COLO668 (cell line): Measurements from ENCODE around the gene ZFHX3.

Experiments used
- DNase-seq: peaks from one replicate; lab custom pipeline; 2025; ENCODE audit not compliant: unreplicated experiment; lab: John Stamatoyannopoulos, UW

Gene ZFHX3

DNA sequence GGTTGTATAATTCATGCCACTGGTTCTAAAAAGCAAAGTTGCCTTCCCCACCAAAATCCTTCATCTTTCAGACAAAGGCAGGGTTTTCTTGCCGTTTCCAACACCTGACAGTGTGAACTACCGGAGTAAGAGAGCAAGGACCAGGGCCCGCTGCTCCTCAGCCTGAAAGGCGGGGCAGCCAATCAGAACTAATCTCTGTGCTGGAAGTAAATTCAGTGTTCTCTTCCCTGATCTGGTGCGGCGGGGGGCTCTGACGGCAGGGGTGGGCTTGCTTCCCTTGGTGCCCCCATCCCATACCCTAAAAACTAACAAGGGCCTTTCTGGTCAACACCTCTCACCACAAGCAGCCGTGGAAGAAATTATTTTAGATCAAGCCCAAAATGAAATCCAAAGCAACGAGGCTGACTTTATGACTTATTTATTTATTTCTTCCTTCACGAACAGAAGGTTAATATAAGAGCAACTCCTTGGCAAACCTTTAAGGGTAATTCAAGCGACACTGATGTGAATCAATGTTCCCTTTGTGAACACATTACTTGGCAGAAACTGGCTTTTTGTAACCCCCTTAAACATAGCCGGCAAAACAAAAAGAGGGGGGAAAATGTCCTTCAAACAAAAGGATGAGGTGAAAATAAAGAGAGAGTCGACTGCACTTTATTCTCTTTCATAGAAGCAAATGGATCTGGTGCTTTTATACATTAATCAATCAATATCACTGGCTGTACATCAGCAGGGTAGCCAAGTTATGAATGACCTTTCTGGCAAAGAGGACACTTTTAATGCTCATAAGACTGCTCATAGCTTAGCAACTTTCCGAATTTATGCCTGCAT, 189.9 kb downstream of the ZFHX3 start:
- DNase-seq, result no peak

DNA sequence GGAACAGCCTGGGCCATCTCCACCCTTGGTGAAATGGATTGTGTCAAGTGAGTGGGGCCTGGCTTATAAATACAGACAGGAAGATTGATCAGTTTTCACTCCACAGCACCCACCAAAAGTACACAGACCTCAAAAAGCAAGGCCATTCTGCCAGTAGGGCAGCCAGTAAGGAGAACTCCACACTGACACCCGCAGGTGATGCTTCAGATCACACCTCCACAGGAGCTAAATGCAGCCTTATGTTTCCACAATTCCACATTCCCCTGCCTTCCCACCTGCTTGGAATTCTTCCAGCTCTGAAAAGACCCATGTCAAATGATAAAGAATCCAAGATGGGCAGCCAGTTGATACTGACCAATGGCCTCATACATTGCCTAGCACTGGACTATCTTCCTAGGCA, 191.1 kb downstream of the ZFHX3 start:
- peak; percentile 38 for DNase-seq

DNA sequence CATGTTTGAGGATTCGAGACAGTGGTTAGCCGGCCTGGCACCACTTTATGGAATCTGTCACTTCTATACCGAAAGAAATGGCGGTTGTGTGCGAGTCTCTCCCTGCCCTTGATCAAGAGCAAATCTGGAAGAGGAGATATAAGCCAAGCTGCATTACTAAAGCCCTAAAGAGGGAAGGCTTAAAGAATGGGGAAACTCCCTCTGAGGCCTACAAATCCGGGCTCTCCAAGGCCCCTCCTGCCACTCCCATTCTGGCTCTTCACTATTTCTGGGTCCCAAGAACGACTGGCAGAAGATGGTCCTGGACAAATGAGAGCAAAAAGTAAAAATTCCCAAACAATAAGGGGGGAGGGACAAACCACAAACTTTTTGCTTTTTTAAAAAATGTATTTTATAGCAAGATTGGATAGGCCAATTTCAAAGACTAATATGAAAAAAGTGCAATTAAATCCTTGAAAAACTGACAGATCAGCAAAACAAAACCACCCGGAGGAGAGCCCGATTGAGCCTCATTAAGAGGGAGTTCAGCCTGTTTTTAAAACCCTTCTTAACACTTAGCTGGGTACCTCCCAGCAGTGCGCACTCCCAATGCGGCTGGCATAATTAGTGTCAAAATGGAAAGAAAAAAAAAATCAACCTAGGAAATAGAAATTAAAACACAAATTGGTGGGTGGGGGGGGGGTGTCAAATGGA, 193.5 kb downstream of the ZFHX3 start:
- no peak for DNase-seq

DNA sequence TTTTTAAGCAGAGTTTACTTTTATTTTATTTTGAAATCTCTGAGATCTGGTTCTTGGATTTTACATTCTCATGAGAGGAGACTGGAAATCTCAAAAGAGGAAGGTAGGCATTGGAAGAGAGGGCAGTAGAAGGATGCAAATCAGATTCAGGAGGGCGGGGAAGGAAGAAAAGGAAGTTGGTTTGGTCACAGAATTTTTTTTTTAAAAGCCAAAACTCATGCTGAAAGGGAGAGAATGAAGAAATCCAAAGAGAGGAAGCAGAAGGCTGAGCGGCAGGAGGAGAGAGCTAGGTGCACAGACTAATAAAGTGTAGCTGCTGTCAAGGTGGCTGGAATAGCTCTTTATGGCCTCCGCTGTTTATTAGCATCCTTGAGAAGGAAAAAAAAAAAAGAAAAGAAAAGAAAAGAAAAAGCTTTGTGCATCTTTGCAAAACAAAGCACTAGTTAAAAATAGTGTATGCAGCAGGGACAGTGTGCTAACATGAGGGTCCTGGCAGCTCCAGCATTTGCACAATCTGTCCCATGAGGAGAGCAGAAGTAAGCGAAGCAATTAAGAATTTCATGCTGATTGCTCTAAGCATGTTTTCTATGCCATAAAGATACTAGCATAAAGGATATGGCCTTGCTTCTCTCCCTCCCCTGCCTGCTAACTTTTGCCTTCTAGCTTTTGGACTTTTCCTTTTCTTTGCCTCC, 194.2 kb downstream of the ZFHX3 start:
- DNase-seq, result no peak

DNA sequence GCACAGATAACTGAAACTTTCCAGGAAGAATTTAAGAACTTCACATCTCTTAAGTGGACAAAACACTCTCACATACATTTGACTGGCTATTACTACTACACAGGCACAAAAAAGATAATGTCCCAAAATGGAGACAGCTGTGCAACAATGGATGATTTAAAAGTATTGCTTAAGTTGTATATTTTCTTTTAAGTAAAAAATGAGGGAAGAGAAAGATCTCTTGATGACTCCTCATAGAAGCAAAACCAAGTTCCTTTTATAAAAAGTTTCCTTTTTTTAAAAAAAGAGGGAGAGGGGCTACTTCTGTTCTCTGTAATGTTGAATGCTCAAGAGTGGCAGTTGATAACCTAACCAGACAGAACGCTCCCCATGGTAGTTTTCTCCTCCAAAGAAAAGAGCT, 195.5 kb downstream of the ZFHX3 start:
- DNase-seq, result no peak

DNA sequence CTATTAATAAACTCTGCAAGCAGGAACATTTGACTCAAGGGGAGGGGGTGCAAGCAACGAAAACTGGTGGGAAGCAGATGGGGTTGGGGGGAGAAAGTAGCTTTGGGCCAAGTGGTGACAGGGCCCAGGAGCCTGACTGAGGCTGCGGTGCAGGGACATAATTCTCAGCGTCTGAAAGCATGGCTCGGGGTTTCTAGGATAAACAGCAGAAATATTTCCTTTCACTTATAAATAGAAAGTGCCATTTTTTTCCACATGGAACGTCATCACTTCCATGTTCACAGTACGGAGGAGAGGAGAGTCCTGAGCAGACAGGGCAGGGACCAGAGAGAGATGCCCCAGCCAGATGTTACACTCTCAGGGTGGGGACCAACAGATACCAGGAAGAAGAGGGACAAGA, 197.1 kb downstream of the ZFHX3 start:
- no peak for DNase-seq

DNA sequence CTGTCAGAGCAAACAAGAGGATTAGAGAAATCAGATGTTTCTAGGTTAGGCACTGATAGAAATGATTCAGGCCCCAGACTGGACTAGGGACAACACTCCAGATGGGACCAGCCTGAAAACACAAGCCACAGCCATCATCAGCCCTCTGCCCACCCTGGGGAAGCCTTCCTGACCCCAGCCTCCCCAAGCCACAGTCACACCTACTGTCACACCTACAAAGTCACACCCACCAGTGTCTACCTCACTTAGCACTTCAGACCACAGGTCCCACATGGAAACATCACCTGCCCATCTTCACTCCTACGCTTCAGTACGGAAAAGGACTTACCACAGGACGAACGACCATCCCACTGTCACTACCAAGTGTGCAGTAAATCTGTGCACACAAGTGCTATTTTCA, 197.9 kb downstream of the ZFHX3 start:
- DNase-seq, result no peak

DNA sequence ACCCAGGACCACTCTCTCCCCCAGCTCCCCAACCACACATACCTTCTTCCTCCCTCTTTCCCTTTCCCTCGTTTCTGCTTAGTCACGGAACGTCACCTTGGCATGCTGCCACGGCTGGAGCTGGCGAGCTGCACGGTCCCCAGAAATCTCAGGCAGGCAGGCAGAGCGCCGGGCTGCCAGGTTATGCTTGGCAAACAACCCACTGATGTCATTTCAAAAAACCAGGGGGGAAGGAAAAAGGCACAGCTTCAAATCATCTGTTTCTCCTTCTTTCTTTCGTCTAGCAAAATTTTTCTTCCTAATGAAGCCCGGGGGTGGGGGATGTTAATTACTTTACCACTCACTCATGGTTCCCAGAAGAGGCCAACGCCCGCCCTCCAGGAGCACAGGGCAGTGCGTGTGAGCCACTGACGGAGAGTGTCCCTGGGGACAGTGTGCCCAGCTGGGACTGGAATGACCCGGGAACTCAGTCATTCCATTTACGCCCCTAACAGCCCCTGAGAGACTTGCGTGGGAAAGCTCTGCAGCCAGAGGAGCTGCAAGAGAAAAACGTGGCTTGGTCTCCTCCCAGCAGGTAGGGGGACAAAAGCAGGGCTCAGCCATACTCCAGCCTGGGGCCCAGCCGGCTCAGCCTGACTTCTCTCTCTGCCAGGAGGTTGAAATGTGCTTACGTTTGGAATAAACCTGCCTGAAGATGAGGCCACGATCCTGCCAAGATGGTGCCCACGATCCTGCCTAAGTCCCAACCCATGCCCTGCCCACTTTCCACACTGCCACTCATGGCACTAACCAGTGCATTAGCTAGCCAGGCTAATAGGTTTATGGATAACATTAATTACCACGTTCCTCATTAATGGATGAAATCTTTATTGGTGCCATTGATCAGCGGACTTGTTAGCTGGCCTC, 198.9 kb downstream of the ZFHX3 start:
- peak; percentile 94 for DNase-seq

DNA sequence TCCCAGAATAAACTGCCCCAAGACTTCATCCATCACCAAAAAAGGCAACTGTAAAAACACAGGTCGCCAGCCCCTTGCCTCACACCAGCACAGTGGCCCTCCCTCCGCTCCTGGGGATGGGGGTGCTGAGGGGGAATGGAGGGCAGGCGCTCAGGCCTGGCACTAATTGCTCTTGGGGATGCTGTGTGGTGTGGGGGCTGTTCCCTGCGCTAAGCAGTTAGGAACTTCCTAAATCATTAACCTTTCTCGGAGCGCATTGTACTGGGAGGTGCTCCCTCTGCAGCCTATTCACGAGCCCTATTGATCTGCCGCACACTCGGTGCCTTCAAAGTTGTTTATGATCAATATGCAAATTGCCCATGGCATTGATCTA, 199.9 kb downstream of the ZFHX3 start:
- DNase-seq, result peak; percentile 18

DNA sequence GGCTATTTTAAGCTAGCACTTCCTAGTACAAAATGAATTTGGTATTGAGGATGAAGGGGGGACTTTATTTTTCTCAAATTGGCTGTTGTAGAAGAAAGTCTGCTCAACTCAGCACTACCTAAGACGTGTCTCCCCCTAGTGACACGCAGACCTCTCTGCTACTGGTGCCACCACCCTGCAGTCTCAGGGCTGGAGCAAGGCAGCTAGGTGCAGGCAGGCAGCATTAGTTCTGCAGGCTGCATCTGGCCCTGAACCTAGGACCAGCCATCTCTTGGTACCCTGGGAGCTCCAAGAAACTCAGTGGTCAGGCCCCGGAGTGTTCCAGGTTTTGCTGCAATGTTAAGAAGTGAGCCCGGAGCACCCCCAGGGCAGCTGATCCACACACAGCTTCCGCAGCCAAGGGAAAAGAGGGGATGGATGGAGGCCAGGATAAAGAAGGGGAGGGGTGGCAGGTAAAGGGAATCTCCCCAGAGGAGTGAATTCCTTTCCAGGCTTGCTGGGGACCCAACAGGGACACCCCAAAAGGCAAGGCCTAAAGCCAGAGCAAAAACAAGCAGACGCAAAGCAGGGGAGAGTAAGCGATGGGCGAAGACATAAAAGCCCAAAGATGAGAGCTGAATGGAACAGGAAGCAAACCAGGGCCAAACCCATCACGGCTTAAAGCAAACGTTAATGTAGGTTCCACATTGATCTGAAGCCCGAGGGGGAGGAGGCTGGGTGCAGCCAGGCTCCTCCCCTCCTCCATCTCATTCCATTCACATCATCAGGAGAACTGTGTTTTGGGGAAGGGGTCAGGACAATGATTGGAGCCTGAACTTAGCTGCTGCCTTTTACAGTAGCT, 200.5 kb downstream of the ZFHX3 start:
- DNase-seq, result peak; percentile 18

DNA sequence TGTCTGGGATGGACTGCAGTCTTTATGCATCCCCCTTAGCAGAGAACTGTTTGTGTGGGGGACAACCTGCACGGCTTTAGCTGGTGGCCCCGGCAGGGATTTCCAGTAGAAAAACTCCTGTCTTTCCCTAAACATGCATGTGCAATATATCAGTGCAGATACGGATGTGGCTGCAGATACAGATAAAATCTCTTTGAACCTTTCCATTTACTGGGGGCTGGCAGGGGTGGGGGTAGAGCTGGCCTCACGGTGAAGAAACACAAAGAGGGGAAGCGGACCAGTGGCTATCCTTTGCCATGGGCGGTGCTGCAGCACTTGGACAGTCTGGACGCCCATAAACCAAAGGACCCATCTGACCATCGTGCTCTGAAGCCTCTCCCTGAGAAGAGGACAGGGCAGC, 201.3 kb downstream of the ZFHX3 start:
- DNase-seq, result no peak

DNA sequence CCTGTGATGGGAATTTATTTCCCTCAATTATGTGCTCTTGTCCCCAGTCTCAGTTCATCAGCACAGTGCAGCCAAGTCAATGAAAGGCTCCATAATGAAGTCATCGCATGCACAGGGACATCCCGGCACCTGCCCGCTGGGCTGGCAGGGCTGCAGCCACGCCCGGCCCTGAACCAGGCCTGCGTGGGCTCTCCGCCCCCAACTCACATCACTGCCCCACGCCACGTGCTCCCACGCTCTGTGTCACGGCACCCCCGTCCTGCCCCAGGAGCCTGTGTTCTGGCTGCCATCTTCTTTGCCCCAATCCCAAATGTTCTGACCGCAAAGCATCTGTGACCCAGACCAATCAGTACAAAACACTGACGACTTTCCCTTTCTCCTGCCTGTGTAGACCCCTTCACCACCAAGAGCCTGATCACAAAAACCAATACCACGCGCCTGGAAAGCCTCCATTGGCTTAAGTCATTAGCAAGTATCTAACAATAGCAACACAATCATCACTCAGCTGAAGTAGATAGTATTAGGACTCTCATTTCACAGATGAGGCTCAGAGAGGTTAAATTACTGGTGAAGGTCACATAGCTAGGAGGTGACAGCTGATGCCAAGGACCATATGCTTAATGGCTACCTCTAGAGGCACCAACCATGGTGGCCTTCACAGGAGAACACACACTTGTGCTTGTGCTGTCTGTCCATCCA, 202.5 kb downstream of the ZFHX3 start:
- no peak for DNase-seq

DNA sequence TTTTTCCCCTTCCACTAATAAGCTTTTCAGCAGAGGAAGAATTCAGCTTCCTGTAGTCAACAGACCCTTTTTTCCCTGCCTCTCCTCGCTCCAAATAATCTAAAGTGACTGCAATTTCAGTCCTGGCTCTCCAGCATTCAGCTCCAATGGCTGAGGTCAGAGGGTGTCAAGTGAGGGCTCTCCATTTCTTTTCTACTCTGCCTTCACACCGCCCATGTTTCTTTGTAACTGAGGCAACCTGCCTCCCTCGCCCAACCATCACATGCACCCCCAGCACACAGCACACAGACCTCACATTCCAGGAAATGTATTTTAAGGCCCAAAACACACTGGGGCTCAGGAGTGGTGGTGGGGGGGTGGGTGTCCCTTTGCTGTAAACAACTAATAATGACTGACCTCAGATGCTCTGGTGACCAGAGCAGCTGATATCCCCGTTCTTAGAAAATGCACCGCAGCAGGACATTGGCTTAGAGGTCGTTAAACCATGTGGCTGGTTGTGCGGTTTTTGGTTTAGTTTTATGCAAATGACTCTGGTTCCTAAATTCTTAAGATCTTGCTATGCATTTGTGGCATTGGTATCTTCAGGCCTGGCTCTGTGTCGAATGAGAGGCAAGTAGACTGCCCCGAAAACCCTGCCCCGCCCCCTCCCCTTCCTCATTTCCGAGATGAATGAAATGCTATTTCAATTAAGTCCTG, 203.6 kb downstream of the ZFHX3 start:
- DNase-seq, result no peak

DNA sequence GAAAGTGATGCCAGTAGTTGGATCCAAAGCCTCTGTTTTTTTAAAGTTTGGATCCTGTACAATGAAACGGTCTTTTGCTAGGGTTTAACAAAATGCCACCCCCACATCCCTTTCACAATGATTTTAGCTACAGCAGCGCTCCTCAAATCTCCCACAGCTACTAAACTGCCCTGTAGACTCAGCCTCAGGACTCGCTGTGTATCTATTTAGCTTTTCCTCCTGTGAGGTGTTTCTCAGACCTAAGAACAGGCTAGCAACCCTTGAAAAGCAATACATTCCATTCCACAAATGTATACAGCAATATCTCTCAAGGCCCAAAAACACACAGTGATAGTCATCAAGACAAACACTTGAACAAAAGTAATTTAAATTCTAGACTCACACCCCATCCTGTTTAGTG, 206.4 kb downstream of the ZFHX3 start:
- DNase-seq, result no peak

DNA sequence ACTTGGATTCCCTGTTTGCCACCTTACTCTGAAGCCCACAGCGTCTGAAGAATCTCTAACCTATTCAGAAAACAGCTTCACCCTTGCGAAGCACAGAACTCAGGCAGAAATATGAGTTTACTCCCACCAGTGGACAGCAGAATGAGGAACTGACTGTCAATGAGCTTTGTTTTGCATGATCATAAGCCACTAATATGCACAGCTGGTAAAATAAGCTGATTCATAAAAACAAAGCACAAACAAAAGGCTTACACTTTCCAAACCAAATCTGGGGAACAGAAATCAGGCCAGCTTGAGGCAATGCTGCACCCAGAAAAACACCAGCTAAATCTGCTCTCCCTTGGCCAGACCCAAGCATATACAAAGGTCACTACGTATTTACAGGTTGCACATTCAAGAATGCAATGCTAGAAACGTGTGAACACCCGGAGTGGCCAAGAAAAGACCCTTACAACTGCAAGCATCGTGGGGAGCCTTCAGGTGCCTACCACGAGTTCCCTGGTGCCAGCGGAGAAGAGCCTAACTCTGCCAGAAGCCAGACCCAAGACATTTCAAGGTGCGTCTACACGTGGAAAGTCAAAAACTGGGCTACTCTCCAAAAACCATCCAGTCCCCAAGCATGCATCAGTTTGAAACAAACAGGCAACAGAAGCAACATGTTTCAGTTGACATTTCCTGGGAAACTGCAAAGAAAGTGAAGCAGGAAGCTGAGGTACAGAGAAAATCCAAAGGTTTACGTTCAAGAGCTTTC, 207.1 kb downstream of the ZFHX3 start:
- DNase-seq, result no peak

DNA sequence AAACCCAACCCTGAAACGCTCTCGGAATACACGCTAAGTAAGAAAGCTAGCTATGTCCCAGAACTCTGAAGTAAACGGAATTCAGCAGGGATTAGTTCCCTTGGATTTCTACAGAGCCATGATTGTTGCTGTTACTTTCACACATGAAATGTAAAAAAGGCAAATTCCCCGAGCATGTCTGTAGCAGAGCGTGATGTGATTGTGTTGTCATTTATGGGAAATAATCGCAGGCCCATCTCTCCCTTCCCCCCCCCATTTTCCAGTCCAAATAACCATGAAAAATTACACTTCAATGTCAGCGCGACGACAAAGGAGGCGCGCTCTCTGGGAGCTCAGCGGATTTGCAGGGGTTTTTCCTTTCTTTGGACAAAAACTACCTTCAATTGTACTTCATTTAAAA, 209.0 kb downstream of the ZFHX3 start:
- DNase-seq, result no peak

DNA sequence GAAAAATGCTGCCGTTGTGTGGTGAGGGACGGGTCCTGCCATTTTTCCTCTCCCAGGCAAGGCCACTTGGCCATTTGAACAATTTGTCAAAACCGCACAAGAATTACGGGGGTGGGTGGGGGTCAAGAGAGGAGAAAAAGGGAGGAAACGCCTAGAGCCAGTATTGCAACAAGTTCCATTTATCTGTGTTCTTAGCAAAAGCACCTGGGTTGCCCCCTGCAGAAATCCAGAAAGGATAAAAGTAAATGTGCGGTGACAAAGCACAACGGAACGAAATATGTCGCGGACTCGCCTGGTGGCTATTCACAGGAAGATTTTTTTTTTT, 209.4 kb downstream of the ZFHX3 start:
- no peak for DNase-seq

DNA sequence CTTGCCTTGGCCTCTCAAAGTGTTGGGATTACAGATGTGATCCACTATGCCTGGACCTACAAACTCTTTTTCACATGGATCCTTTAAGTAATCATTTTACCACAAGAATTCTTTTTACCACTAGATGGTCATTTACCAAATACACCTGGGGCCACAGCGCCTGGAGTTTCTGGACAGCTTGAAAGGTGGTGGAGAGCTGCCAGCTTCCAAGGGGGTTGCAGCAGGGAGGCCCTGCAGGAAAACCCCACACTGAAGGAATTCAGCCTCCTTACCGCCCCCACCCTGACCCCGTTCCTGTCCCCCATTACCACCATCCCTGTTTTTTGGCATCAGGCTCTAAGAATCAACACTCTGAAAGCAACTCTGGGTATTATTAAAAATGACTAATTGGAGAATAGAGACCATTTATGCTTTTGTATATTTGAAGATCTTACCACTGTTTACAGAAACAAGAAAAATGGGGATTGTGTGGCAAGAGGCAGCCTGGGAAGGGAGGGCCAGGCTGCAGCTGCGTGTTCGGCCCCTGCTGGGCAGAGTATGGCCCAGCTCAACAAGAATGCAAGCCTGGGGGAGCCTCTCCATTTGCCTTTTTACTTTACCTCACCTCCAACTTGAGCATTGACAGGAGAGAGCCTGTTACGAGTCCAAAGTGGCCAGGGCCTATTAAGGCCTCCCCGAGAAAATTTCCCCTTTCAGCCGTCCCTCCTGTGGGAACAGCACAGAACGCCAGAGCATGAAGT, 209.9 kb downstream of the ZFHX3 start:
- no peak for DNase-seq
